ENCODE measurements around the gene HPSE.

The HPSE gene

DNA sequence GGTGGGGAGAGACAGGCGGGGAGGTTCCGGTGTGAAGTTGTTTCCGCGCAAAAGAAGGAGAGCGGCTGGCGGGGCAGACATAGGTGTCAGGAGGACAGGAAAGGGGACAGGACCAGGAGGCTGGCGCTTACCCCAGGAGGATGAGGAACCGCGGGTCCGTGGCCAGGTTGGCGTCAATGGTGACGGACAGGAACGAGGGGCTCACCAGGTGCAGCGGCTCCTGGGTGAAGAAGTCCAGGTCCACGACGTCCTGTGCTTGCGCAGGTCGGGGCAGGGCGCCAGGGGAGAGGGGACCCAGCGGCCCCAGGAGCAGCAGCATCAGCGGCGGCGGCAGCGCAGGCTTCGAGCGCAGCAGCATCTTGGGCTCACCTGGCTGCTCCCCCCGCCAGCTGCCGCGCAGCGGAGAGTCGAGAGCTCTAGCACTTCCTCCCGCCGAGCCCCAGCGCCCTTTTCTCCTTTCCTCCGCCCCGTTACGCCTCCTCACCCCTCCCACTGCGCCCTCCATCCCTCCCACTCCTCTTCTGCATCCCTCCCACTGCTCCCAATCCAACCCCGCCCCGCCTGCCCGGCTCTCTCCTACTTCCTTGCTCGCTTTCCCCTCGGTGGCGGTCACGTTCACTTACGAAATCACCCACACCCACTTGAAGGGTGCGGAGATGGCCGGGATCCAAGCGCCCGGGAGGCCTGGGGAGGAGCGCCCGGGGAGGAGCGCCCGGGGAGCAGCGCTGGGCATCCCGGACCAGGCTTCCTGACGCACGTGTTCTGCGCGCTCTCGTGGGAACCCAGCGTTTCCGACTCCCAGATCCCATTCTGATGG is at the start of gene HPSE:
Gene HPSE, minus strand, starts transcription at position 424 of the 817 bp plus-strand sequence. Its CDS starts 66 bp downstream, at position 358.
- DNase-seq (ENCODE audit: low spot score) = peak; percentile 59

DNA sequence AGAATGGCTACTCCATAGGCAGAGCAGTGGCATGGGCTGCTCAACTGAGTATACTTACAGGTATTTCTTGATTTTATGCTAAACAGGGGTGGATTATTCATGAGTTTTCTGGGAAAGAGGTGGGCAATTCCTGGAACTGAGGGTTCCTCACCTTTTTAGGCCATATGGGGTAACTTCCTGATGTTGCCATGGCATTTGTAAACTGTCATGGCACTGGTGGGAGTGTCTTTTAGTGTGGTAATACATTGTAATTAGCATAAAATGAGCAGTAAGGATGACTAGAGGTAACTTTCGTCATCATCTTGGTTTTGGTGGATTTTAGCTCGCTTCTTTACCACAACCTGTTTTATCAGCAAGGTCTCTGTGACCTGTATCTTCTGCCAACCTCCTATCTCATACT is 48.2 kb upstream of the HPSE start:
- peak; percentile 24 for DNase-seq (ENCODE audit: low spot score)

DNA sequence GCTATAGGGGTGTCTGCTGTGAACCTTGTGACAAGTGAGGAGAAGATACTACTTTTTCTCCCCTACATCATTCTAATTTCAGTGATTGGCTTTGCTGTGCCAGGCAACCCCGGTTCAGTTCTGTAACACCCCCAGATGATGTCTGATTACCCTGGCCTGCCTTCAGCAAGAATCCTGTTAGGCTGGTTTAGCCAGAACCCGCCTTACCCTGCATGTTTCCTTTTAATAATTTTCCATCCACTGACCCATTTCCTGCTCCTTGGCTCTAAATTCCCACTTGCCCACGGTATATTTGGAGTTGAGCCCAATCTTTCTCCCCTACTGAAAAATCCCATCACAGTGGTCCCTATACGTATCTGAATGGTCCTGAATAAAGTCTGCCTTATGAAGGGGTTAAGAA is 46.5 kb upstream of the HPSE start:
- no peak for DNase-seq (ENCODE audit: low spot score)

DNA sequence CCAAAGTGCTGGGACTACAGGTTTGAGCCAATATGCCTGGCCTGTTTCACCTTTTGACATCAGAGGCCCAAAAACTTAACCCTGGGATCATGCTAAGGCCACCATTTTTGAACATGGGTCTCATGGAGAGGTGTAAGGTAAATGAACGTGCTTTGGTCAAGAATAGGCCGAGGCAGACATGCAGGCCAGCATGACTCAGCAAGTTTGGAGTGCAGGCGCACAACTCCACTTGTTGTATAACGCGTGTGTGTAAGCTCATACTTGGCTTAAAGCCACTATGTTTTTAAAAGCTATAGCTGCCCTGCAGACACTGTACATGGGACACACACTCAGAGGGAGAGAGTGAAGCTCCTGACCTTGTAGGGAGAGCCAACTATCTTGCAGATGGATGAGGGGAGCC is 43.8 kb upstream of the HPSE start:
- DNase-seq (ENCODE audit: low spot score) = no peak

- no peak for DNase-seq (ENCODE audit: low spot score)
These were observed 38.3 kb upstream of the HPSE start for GRCh38 chr4:83372931-83373330.

GRCh38 chr4:83371936-83372335 is 37.3 kb upstream of the HPSE start:
- no peak for DNase-seq (ENCODE audit: low spot score)

DNA sequence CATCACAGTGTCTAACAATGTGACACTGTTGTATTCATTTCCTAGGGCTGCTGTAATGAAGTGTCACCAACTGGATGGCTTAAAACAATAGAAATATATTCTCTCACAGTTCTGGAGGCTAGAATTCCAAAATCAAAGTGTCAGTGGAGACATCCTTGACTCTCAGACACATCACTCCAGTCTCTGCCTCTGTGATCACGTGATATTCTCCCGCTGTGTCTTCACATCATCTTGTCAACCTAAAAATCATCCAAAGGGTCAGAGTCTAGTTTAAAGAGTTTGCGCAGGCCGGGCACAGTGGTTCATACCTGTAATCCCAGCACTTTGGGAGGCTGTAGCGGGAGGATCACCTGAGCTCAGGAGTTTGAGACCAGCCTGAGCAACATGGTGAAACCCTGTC is 36.6 kb upstream of the HPSE start:
- no peak for DNase-seq (ENCODE audit: low spot score)

- DNase-seq (ENCODE audit: low spot score) = no peak
These were observed 35.9 kb upstream of the HPSE start for GRCh38 chr4:83370640-83370906.

DNA sequence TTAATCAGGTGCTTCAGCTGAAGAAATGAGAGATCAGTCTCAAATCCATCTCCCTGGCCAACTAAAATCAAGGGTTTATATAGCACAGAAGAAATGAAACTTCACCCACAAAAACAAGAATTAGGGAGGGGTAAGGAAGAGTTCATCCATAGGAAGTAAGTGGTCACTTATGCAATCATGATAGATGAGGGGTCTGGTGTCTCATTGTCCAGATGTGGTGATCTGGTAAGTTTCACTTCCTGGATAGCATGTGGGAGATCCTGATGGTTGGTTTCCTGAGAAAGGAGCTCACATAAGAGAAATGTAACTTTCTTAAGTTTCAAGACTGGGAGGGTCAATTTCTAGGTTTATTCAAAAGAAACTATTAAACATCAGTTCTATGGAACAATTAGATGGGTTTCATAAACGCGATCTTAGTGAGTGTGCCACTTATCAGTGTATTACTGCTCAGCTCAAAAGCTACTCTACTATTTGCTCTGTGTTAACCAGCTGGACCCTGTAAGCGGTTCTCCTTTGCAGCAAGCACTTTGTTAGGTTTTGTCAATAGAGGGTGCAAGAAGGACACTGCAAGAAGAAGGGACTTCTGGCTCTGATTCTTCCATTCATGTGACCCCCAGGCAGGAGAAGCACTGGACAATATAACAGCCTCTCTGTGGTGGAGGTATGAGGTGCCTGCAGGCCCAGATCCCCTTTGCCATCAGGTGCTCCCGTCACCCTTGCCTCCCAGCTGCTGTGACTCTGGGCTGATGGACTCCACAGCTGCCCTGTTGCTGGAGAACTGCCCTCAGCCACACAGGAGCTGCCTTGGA is 35.4 kb upstream of the HPSE start:
- DNase-seq (ENCODE audit: low spot score) = no peak

GRCh38 chr4:83364312-83364711 is 29.7 kb upstream of the HPSE start:
- DNase-seq (ENCODE audit: low spot score) = no peak

DNA sequence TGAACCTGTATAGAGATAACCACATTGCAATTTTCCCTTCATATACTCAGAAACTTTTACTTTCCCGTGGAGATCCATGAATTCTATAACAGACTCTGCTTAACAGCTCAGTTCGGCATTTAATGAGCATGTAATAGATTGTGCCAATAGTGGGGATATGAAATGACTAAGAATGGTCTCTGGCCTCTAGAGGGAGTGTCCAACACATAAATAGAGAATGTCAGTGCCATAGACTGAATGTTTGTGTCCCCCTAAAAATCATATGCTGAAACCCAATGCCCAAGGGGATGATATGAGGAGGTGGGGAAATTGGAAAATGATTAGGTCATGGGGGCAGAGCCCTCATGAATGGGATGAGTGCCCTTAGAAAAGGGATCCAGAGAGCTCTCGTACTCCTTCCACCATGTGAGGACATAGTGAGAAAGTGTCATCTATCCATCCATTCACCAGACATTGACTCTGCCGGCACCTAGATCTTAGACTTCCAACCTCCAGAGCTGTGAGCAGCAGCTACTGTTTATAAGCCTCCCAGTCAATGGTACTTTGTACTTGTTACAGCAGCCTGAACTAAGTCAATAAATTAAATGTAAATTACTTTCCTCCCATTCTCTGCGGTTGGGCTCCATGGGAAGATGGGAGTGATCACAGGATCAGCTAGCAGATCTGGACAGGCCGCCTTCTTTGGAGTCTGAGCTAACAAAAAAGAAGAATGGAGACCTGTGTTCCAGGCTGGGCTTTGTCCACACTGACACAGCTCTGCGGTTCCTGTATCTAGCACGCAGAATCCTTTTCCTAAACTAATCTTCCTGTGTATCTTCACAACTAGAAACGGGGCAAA is 28.1 kb upstream of the HPSE start:
- DNase-seq (ENCODE audit: low spot score) = no peak

DNA sequence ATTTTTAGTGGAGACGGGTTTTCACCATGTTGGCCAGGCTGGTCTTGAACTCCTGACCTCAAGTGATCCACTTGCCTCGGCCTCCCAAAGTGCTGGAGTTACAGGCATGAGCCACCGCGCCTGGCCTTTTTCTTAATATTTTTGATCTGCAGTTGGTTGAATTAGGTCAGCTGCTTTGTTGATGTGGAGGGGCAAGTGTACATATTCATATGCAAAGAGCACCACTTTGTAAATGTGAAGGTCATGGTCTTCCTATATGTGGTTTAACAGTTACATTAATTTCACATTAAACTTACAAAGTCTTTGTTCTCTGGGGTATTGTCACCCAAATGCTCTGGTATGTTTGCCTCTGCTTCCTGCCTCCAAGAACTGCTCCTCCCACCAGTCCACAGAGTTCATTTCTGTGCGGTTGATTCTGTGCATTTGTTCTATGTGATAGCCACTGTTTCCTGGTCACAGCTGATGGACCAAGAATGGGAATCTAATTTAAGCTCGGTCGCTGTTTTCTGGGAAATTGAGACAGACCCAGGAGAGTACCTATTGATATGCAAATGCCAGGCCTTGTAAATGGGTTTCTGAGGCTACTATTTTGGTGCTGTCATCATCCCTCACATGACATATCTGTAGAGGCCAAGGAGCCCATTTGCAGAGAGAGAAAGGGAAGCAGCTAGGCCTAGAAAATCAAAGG is 26.9 kb upstream of the HPSE start:
- DNase-seq (ENCODE audit: low spot score) = no peak

DNA sequence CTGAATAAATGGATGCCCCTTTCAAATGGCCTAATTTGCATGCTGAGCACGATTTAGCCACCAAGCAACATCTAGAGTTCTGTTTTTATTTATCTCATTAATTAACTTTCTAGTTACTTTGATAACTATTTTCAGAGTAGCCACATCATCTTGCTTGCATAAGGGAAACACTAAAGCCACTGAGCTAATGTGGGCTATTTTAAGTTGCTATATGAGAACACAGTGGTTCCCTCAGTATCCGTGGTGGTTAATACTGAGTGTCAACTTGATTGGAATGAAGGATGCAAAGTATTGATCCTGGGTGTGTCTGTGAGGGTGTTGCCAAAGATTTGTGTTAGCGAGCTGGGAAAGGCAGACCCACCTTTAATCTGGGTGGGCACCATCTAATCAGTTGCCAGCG is 25.4 kb upstream of the HPSE start:
- DNase-seq (ENCODE audit: low spot score) = no peak

DNA sequence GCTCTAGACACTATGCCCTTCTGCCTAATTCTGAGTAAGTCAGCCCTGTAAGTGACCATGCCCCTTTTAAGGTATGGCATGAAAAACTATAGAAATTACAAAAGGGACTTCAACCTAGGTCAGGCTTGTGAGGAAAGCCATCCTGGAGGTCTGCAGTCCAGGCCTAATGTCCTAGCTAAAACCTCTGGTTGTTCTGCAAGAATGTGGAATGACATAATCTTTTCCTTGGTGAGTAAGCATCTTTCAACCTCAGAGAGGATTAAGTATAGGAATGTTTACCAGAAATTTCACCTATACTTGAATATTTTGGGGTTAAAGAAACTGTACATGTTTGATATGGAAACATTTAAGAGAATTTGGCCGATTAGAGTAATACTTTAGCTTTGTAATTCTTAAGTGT is 23.8 kb upstream of the HPSE start:
- DNase-seq (ENCODE audit: low spot score) = no peak

DNA sequence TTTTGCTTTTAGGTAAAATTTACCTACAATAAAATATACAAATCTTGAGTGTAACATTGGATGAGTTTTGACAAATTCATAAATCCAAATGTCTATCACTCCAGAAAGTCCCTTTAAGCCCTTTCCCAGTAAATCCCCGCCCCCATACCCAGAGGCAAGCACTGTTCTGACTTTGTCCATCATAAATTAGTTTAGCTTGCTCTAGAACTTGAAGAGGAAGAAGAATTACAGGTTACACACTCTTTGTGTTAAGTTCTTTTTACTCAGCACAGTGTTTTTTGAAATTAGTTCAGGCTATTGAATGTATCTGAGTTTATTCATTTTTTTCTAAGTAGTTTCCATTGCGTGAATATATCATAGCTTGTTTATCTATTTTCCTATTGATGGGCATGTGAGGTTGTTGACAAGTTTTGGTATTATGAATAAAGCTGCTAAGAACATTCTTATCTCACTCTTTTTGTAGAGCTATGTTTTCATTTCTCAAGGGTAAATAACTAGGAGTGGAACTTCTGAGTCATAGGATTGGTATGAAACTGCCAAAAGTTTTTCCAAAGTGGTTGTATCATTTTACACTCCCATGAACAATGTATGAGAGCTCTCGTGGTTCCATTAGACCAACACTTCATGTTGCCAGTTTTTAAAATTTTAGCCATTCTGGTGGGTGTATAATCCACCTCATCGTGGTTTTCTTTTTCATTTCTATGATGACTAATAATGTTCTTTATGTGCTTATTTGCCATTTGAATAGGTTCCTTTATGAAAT is 22.4 kb upstream of the HPSE start:
- DNase-seq (ENCODE audit: low spot score) = no peak

- no peak for DNase-seq (ENCODE audit: low spot score)
These were observed 18.9 kb upstream of the HPSE start for GRCh38 chr4:83353516-83353915.

- no peak for DNase-seq (ENCODE audit: low spot score)
These were observed 13.4 kb upstream of the HPSE start for GRCh38 chr4:83348074-83348473.

DNA sequence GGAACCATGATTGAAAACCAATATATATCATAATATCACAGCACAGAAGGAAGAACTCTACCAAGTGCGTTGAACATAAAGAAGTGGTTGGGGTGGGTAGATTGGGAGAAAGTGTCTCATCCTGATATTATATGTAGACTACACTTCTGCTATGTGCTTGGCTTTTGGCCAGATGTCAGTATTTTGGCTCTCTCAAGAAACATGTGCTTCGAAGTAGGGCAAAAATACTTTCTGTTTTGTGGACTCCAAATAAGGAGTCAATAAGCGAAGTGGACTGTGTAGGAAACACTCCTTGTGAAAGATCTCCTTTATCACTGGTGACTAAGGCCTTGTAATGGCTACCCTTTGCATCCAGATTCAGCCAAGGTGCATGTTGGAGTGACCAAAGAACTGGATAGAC is 7.8 kb upstream of the HPSE start:
- DNase-seq (ENCODE audit: low spot score) = no peak

DNA sequence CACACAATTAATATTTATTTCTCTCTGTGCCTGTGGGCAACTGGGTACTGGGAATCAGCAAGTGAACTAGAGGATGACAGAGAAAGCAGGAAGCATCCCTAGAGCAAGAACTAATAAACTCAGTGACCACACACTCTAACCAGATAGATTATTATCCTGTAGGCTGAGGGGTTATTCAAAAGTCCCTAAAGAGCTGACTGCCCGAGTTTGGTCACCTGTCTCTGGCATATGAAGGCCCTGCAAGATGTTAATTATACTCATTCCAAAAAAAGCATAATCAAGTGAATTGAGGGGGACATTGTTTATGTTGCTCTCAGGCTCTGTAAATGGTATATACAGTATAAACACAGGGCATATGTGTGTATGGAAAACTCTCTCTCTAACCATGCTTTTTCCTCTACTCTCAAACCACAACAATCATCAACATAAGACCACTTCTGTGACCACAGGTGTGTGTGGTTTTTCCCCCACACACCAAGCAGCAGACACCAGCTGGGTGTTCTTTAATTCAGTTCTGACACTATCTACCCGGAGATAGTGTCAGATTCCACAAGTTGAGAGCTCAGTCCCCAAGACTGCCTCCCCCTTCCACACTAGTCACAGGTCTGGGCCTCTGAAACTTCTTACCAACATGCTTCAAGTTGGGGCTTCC is 6.2 kb upstream of the HPSE start:
- DNase-seq (ENCODE audit: low spot score) = peak; percentile 16

GRCh38 chr4:83339573-83339972 is 4.9 kb upstream of the HPSE start:
- no peak for DNase-seq (ENCODE audit: low spot score)

DNA sequence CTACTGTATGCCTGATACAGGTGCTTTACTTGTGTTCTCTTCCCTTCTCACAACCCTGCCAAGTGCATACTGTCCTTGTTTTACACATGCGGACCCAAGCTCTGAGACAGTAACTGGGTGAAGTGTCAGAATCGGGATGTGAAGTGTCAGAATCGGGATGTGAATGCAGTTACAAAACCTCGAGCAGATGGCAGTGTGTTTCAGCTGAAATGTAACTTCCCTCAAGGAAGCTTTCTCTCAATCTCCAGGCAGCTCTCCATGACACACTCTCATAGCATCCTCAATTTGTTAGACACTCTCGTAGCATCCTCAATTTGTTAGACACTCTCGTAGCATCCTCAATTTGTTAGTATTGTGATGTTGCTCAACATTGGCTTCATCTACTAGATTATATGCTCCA is 1.1 kb upstream of the HPSE start:
- no peak for DNase-seq (ENCODE audit: low spot score)

Data from CD4-positive, alpha-beta T cell treated with Interleukin-15 for 4 hours (primary cell).